ENCODE results near the gene MEF2A. TPM values are rescaled to one million over a fixed set of nuclear protein-coding genes. Genes with fewer than 3 reads are reported as not detected.

The MEF2A gene
- total and polyA plus RNA-seq, 9 of the 15 experiments (the other 6 are each of a cell fraction or from before 2014, with no cell fraction given): 1.6 to 18.7 (median 8.7) TPM

DNA sequence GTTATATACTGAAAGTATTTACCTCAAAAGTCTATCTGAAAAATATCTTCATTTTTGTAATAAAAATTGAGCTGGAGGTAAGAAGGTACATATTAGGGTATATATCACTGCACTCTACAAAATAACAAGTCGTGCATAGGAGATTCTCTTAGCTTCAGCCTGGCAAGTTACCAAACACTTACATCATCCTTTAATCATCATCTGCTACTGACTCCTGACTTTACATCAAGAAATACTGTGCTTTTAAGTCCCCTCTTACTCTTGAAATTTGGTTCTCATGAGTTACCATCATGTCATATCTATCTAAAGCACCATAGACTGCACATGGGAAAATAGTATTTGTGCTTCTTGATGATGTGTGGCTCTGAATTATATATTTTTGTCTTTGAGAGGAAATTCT, 116.7 kb downstream of the MEF2A start:
- CTCF ChIA-PET (ENCODE audit: low intra/inter-chr PET ratio): no interaction called here
- Histone ChIP-seq H3K9me1 (ENCODE audit: control insufficient read depth, insufficient read depth, low read length) (no peaks in the 10 kb centered on the region), H3K9ac (ENCODE audit: insufficient read depth in 1 of 2, low read depth in 2 of 2, low read length in 2 of 2) (no peak overlapping the region), H3K79me2 (ENCODE audit: control insufficient read depth, insufficient read depth, low read length) (no peaks in the 10 kb centered on the region), H3K36me3 (ENCODE audit: control insufficient read depth, insufficient read depth, low read length) (no peaks in the 10 kb centered on the region), H3K4me3 (no peak overlapping the region), H4K20me1 (replicated peaks; ENCODE audit: control insufficient read depth, insufficient read depth, low read length) (no peaks in the 10 kb centered on the region), H3K4me2 (ENCODE audit: insufficient read depth, low read length) (no peak overlapping the region), H2AFZ (ENCODE audit: low read depth, low read length) (no peak overlapping the region), H3K27me3 (ENCODE audit: control insufficient read depth in 2 of 2, insufficient read depth in 2 of 2, low read length in 2 of 2) (no peaks in the 10 kb centered on the region), H3K4me1 (replicated peaks in 1 of 2; ENCODE audit: control insufficient read depth in 2 of 2, insufficient read depth in 2 of 2, low read length in 2 of 2) (no peaks in the 10 kb centered on the region), H3K9me3 (replicated peaks; ENCODE audit: control insufficient read depth, insufficient read depth, low read depth, low read length) (no peaks in the 10 kb centered on the region), H3K27ac (ENCODE audit: extremely low read depth, low read depth, low read length) (no peak overlapping the region)
- no TSS peak for BruUV-seq (replicated peaks)
- no peak for ATAC-seq
- intact Hi-C loops (cut with micrococcal nuclease): no loop called here
- in situ Hi-C loops (cut with MboI): no loop called here
- no peak for FAIRE-seq
- POLR2A ChIA-PET: interaction anchor here (0.7 kb wide), 1 partner anchor 38 kb away, joined by 3 read pairs; no protein-coding TSS in a partner anchor
- no peak for DNase-seq (ENCODE audit: extremely low read depth in 1 of 4, low spot score in 3 of 4)
- 13% methylated on average over 1 of the region's 1 CpG for WGBS (ENCODE audit: insufficient coverage, low coverage, missing lambda C conversion rate)
- no peak for TF ChIP-seq KLF16 (IDR thresholded peaks at IDR 0.05)
- TF ChIP-seq NFIC (IDR thresholded peaks at IDR 0.05): 0 out of 2 replicates have a peak, but pooled peaks have one; percentile 17
- no peak for TF ChIP-seq NBN (IDR thresholded peaks at IDR 0.05; ENCODE audit: low read depth)
- no peak for TF ChIP-seq HDAC2 (IDR thresholded peaks at IDR 0.05)
- peak; percentile 36; the same call in 1 of the 2 replicates for TF ChIP-seq JUND (IDR thresholded peaks at IDR 0.05; ENCODE audit: borderline replicate concordance, low read depth, low read length)
- no peak for TF ChIP-seq JUND (tag; IDR thresholded peaks at IDR 0.05; ENCODE audit: borderline replicate concordance, low read depth, low read length)
- no peak for TF ChIP-seq JUN (IDR thresholded peaks at IDR 0.05; ENCODE audit: borderline replicate concordance, low read depth, low read length)
- no peak for TF ChIP-seq JUN (CRISPR knock-in tag; IDR thresholded peaks at IDR 0.05; ENCODE audit: borderline replicate concordance)
- TF ChIP-seq, protein P1, sequence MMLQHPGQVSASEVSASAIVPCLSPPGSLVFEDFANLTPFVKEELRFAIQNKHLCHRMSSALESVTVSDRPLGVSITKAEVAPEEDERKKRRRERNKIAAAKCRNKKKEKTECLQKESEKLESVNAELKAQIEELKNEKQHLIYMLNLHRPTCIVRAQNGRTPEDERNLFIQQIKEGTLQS (IDR thresholded peaks at IDR 0.05): peak; percentile 55; the same call in 1 of the 2 replicates
- TF ChIP-seq, protein P1 (CRISPR knock-in tag; conservative IDR thresholded peaks at IDR 0.05): no peak
- TF ChIP-seq CEBPG (CRISPR knock-in tag; IDR thresholded peaks at IDR 0.05): no peak
- peak in 1 of 2 experiments; percentile 71; a peak in 2 of 4 replicates for TF ChIP-seq CEBPG (tag; conservative IDR thresholded peaks at IDR 0.05 in 1 of 2, IDR thresholded peaks at IDR 0.05 in 1 of 2)

Data from K562 (cell line).